K562 (cell line): ENCODE data around the gene CLDND2. TPM values are rescaled to one million over a fixed set of nuclear protein-coding genes. Genes with fewer than 3 reads are reported as not detected.

Experiments used
- CBFA2T2 ChIP-seq: fragments of 450-650 bp; conservative IDR thresholded peaks from 2 replicates; pipeline ENCODE4 v1.6.1; 2017; ENCODE audit warnings: mild to moderate bottlenecking
- FOXA3 ChIP-seq, 2 experiments: fragments of 450-650 bp in 1 of 2; sonication (generic) in 1 of 2; formaldehyde crosslinking; IDR thresholded peaks in 1 of 2; conservative IDR thresholded peaks in 1 of 2; 2 replicates each; pipeline versions ENCODE4 v1.4.0 to v1.8.0; 2020 to 2022; ENCODE audit warnings: mild to moderate bottlenecking in 2 of 2, missing genetic modification reagents in 1 of 2
- FOXK2 ChIP-seq, 2 experiments: fragments of 450-650 bp; IDR thresholded peaks in 1 of 2; conservative IDR thresholded peaks in 1 of 2; 2 replicates each; pipeline ENCODE4 v1.6.1; 2016; ENCODE audit warnings: low read depth in 2 of 2, mild to moderate bottlenecking in 1 of 2
- MEIS2 ChIP-seq: fragments of 450-650 bp; IDR thresholded peaks from 2 replicates; pipeline ENCODE4 v1.6.1; 2014; ENCODE audit warnings: mild to moderate bottlenecking; ENCODE audit not compliant: partially characterized antibody
- POLR2AphosphoS5 ChIP-seq: IDR thresholded peaks from 2 replicates; pipeline ENCODE4 v1.6.1; 2011; ENCODE audit warnings: mild to moderate bottlenecking, low read depth, low read length, moderate library complexity; ENCODE audit not compliant: control insufficient read depth, insufficient read depth
- RBFOX2 ChIP-seq: fragments of 200-400 bp; formaldehyde crosslinking; IDR thresholded peaks from 2 replicates; pipeline ENCODE4 v1.6.1; 2017; ENCODE audit warnings: low read depth, mild to moderate bottlenecking, low read length, moderate library complexity
- SMC3 ChIP-seq: conservative IDR thresholded peaks from 2 replicates; pipeline ENCODE4 v1.6.1; 2011; ENCODE audit warnings: low read depth, low read length, improper control_type of control experiment; ENCODE audit not compliant: insufficient read depth
- TSC22D4 ChIP-seq: fragments of 450-650 bp; IDR thresholded peaks from 2 replicates; pipeline ENCODE4 v1.6.1; 2016; ENCODE audit warnings: missing genetic modification characterization, missing biosample characterization, control low read depth
- ZC3H8 ChIP-seq: fragments of 450-650 bp; IDR thresholded peaks from 2 replicates; pipeline ENCODE4 v1.6.1; 2017
- ZKSCAN1 ChIP-seq: fragments of 150-350 bp; IDR thresholded peaks from 2 replicates; pipeline ENCODE4 v1.6.1; 2016; ENCODE audit warnings: low read depth, low read length
- ZNF41 ChIP-seq: fragments of 250-450 bp; sonication (Bioruptor Pico); conservative IDR thresholded peaks from 2 replicates; pipeline ENCODE4 v1.4.0; 2020; ENCODE audit warnings: mild to moderate bottlenecking
- ZNF644 ChIP-seq: fragments of 200-800 bp; sonication (Bioruptor generic); IDR thresholded peaks from 2 replicates; pipeline ENCODE4 v1.6.1; 2016; ENCODE audit warnings: low read depth, missing genetic modification characterization, missing compliant biosample characterization
- polyA plus RNA-seq, 8 experiments: library from polyadenylated mRNA; depleted of rRNA in 4 of 8; stranded (reverse) in 5 of 8; unstranded in 3 of 8; fragments of >200 nt; fragmentation: Nextera tagmentation in 2 of 8; fragmentation: Illumina TruSeq in 1 of 8; extraction: Ambion mirVana in 2 of 8; extraction: Trizol in 1 of 8; gene quantifications; 2 replicates each; pipeline versions ENCODE4 v1.2.1 to v1.2.3, GENCODE V29; 2011 to 2014; ENCODE audit warnings: inconsistent platforms in 1 of 8, missing spikeins in 1 of 8
- total RNA-seq, 7 experiments: library from RNA; depleted of rRNA in 6 of 7; stranded (reverse); fragments of >200 nt in 6 of 7; fragmentation: Illumina TruSeq in 2 of 7; extraction: Trizol in 2 of 7; gene quantifications; 2 replicates each; pipeline versions ENCODE4 v1.2.1 to v1.2.3, GENCODE V29; 2011 to 2021; ENCODE audit warnings: low replicate concordance in 1 of 7
- TF ChIP-seq, protein P1 (sequence below): fragments of 250-450 bp; sonication (Bioruptor Pico); IDR thresholded peaks from 2 replicates; pipeline ENCODE4 v1.9.0; 2021; ENCODE audit warnings: mild to moderate bottlenecking
- TF ChIP-seq, protein P2 (sequence below): fragments of 250-450 bp; sonication (Bioruptor Pico); IDR thresholded peaks from 2 replicates; pipeline ENCODE4 v1.4.0; 2020; ENCODE audit warnings: mild to moderate bottlenecking
- TF ChIP-seq, protein P3 (sequence below): IDR thresholded peaks from 2 replicates; pipeline ENCODE4 v1.6.1; 2012; ENCODE audit warnings: low read depth, low read length, improper control_type of control experiment, borderline replicate concordance
- TF ChIP-seq, protein P4 (sequence below): fragments of 450-650 bp; IDR thresholded peaks from one replicate; pipeline ENCODE4 v1.6.1; 2018; ENCODE audit warnings: mild to moderate bottlenecking, moderate library complexity; ENCODE audit not compliant: partially characterized antibody
- TF ChIP-seq, protein P5 (sequence below): fragments of 250-450 bp; sonication (Bioruptor Pico); IDR thresholded peaks from 2 replicates; pipeline ENCODE4 v1.8.0; 2021; ENCODE audit warnings: moderate library complexity, mild to moderate bottlenecking, inconsistent platforms
- TF ChIP-seq, protein P6 (sequence below): fragments of 450-650 bp; formaldehyde crosslinking; IDR thresholded peaks from 2 replicates; pipeline ENCODE4 v1.4.0; 2022; ENCODE audit warnings: missing genetic modification characterization

The CLDND2 gene
- total and polyA plus RNA-seq, 9 of the 15 experiments (the other 6 are each of a cell fraction or from before 2014, with no cell fraction given): 0.45 to 4.0 (median 1.2) TPM; not detected in 3

DNA sequence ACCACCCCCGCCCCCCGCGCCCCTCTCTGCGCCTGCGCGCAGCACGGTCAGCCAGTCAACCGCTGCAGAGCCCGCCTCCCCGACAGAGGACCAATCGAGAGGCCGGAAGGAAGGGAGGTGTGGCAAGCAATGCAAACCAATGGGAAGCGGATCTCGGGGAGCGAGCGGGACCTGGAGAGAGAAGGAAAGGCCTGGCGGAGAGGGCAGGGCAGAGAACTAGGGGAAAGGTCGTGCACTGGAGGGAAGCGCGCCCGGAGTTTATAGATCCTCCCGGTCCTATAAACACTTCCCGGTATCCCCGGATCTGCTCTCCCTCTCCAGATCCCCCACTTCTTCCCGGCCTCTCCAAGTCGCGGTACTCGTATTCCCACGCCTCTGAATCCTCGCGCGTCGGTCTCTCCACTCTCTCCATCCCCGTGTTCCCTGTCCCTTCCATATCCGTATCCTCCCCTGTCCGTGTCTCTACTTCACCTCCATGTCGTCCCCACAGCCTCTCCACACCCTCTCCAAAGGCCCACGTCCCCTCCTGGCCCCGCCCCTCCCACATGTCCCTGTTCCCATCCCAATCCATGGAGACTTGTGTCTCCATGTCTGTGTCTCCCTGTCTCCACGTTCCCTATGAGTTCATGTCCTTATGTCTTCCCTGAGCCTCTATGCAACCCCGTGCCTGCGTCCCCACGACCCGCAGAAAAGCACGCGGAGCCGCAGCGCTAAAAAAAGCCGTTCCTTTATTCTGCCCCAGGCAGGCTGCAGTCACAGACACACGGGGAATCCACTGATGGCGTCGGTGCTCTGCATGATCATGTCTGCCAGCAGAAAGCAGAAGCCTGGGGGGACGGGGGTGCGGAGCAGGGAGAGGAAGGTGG lies 2.2 kb downstream of the CLDND2 start (continued):
- TF ChIP-seq POLR2AphosphoS5: peak; percentile 94
- no peak for TF ChIP-seq ZKSCAN1
- TF ChIP-seq, protein P1, sequence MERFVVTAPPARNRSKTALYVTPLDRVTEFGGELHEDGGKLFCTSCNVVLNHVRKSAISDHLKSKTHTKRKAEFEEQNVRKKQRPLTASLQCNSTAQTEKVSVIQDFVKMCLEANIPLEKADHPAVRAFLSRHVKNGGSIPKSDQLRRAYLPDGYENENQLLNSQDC (CRISPR knock-in tag): no peak
- no peak for TF ChIP-seq SMC3
- TF ChIP-seq, protein P2, sequence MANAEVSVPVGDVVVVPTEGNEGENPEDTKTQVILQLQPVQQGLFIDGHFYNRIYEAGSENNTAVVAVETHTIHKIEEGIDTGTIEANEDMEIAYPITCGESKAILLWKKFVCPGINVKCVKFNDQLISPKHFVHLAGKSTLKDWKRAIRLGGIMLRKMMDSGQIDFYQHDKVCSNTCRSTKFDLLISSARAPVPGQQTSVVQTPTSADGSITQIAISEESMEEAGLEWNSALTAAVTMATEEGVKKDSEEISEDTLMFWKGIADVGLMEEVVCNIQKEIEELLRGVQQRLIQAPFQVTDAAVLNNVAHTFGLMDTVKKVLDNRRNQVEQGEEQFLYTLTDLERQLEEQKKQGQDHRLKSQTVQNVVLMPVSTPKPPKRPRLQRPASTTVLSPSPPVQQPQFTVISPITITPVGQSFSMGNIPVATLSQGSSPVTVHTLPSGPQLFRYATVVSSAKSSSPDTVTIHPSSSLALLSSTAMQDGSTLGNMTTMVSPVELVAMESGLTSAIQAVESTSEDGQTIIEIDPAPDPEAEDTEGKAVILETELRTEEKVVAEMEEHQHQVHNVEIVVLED (CRISPR knock-in tag): no peak
- no peak for TF ChIP-seq CBFA2T2
- peak; percentile 80 for TF ChIP-seq RBFOX2
- no peak for TF ChIP-seq FOXA3 (CRISPR knock-in tag; conservative IDR thresholded peaks at IDR 0.05 in 1 of 2, IDR thresholded peaks at IDR 0.05 in 1 of 2)
- 0 out of 4 replicates have a peak, but pooled peaks of 1 of the 2 experiments have one; percentile 30 for TF ChIP-seq FOXK2 (conservative IDR thresholded peaks at IDR 0.05 in 1 of 2, IDR thresholded peaks at IDR 0.05 in 1 of 2; ENCODE audit: low read depth in 2 of 2)
- TF ChIP-seq, protein P3, sequence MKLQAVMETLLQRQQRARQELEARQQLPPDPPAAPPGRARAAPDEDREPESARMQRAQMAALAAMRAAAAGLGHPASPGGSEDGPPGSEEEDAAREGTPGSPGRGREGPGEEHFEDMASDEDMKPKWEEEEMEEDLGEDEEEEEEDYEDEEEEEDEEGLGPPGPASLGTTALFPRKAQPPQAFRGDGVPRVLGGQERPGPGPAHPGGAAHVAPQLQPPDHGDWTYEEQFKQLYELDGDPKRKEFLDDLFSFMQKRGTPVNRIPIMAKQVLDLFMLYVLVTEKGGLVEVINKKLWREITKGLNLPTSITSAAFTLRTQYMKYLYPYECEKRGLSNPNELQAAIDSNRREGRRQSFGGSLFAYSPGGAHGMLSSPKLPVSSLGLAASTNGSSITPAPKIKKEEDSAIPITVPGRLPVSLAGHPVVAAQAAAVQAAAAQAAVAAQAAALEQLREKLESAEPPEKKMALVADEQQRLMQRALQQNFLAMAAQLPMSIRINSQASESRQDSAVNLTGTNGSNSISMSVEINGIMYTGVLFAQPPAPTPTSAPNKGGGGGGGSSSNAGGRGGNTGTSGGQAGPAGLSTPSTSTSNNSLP: no peak
- TF ChIP-seq, protein P4, sequence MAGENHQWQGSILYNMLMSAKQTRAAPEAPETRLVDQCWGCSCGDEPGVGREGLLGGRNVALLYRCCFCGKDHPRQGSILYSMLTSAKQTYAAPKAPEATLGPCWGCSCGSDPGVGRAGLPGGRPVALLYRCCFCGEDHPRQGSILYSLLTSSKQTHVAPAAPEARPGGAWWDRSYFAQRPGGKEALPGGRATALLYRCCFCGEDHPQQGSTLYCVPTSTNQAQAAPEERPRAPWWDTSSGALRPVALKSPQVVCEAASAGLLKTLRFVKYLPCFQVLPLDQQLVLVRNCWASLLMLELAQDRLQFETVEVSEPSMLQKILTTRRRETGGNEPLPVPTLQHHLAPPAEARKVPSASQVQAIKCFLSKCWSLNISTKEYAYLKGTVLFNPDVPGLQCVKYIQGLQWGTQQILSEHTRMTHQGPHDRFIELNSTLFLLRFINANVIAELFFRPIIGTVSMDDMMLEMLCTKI: no peak
- TF ChIP-seq ZNF41 (CRISPR knock-in tag): no peak
- no peak for TF ChIP-seq TSC22D4 (tag)
- no peak for TF ChIP-seq ZNF644 (tag)
- TF ChIP-seq, protein P5, sequence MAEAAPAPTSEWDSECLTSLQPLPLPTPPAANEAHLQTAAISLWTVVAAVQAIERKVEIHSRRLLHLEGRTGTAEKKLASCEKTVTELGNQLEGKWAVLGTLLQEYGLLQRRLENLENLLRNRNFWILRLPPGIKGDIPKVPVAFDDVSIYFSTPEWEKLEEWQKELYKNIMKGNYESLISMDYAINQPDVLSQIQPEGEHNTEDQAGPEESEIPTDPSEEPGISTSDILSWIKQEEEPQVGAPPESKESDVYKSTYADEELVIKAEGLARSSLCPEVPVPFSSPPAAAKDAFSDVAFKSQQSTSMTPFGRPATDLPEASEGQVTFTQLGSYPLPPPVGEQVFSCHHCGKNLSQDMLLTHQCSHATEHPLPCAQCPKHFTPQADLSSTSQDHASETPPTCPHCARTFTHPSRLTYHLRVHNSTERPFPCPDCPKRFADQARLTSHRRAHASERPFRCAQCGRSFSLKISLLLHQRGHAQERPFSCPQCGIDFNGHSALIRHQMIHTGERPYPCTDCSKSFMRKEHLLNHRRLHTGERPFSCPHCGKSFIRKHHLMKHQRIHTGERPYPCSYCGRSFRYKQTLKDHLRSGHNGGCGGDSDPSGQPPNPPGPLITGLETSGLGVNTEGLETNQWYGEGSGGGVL: no peak
- no peak for TF ChIP-seq ZC3H8
- TF ChIP-seq MEIS2: peak; percentile 43
- TF ChIP-seq, protein P6, sequence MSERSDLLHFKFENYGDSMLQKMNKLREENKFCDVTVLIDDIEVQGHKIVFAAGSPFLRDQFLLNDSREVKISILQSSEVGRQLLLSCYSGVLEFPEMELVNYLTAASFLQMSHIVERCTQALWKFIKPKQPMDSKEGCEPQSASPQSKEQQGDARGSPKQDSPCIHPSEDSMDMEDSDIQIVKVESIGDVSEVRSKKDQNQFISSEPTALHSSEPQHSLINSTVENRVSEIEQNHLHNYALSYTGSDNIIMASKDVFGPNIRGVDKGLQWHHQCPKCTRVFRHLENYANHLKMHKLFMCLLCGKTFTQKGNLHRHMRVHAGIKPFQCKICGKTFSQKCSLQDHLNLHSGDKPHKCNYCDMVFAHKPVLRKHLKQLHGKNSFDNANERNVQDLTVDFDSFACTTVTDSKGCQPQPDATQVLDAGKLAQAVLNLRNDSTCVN (CRISPR knock-in tag): peak; percentile 34; the same call in 1 of the 2 replicates
